Left ventricle myocardium inferior (tissue), 1 donor: Measurements from ENCODE around the gene MICAL2. TPM values are rescaled to one million over a fixed set of nuclear protein-coding genes. Genes with fewer than 3 reads are reported as not detected.

ENCODE experiments used
- DNase-seq: peaks from one replicate; pipeline ENCODE4 v3.0.0-alpha.2; 2020
- H3K27ac ChIP-seq: fragments of 200-600 bp; replicated peaks from 2 replicates; pipeline ENCODE4 v1.8.0; 2021
- H3K27me3 ChIP-seq: fragments of 200-600 bp; 2 replicates; pipeline ENCODE4 v1.8.0; 2021; ENCODE audit warnings: low read depth
- H3K36me3 ChIP-seq: fragments of 200-600 bp; 2 replicates; pipeline ENCODE4 v1.8.0; 2021
- H3K4me1 ChIP-seq: fragments of 200-600 bp; 2 replicates; pipeline ENCODE4 v1.8.0; 2021
- H3K4me3 ChIP-seq: fragments of 200-600 bp; 2 replicates; pipeline ENCODE4 v1.8.0; 2021; ENCODE audit warnings: mild to moderate bottlenecking, moderate library complexity
- H3K9me3 ChIP-seq: fragments of 200-600 bp; replicated peaks from 2 replicates; pipeline ENCODE4 v1.8.0; 2021
- intact Hi-C: fragments of 100-400 bp; cut with micrococcal nuclease; formaldehyde crosslinking; loops from one replicate; pipeline ENCODE4 v1.11.0; 2022
- total RNA-seq: library from RNA; stranded (reverse); fragmentation: NEBNext Ultra II Directional; extraction: Animal tissue kit (Norgen Biotek cat#: 25700); gene quantifications from one replicate; pipeline ENCODE4 v1.2.1, GENCODE V29; 2021
- TF ChIP-seq, protein P1 (sequence below): fragments of 200-600 bp; IDR thresholded peaks from 2 replicates; pipeline ENCODE4 v1.8.0; 2021; ENCODE audit warnings: antibody characterized with exemption, mild to moderate bottlenecking, borderline replicate concordance
- donor health status: DM: no; HTN: yes; CAD: no; lungs with severe emphysema.

MICAL2 gene
- total RNA-seq, 1 donor from 2014 or later = 85.0 TPM

GRCh38 chr11:12240677-12241076, 130.3 kb downstream of the MICAL2 start:
- Histone ChIP-seq H3K9me3 (no peaks in the 10 kb centered on the region), H3K36me3 (peaks cover 29% of the 10 kb centered on the region), H3K4me3 (no peak overlapping the region), H3K27me3 (no peaks in the 10 kb centered on the region), H3K27ac (no peak overlapping the region), H3K4me1 (peaks cover 70% of the 10 kb centered on the region)
- no peak for DNase-seq
- intact Hi-C loops = no loop called here
- TF ChIP-seq, protein P1, sequence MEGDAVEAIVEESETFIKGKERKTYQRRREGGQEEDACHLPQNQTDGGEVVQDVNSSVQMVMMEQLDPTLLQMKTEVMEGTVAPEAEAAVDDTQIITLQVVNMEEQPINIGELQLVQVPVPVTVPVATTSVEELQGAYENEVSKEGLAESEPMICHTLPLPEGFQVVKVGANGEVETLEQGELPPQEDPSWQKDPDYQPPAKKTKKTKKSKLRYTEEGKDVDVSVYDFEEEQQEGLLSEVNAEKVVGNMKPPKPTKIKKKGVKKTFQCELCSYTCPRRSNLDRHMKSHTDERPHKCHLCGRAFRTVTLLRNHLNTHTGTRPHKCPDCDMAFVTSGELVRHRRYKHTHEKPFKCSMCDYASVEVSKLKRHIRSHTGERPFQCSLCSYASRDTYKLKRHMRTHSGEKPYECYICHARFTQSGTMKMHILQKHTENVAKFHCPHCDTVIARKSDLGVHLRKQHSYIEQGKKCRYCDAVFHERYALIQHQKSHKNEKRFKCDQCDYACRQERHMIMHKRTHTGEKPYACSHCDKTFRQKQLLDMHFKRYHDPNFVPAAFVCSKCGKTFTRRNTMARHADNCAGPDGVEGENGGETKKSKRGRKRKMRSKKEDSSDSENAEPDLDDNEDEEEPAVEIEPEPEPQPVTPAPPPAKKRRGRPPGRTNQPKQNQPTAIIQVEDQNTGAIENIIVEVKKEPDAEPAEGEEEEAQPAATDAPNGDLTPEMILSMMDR = no peak

DNA sequence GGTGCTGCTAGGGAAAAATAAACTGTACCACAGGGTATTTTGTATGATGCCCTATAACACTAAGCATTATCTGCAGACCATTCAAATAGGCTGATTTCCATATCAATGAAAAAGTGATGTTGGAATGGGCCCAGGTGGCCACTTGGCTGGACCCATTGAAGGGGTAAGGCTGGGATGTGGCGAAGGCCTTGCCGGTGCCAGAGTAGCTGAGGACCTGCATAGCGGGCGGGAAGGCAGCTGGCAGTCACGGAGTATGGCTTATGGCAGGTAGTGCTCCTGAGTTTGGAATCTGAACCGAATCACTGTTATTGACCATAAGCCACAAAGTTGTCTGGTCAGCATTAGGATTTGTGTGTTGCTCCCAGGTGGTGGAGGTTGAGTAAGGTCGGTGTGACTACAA, 131.0 kb downstream of the MICAL2 start:
- peaks cover 70% of the 10 kb centered on the region for H3K4me1 ChIP-seq
- intact Hi-C loops = no loop called here

GRCh38 chr11:12241971-12242672, 131.7 kb downstream of the MICAL2 start:
- TF ChIP-seq, protein P1 = no peak
- H3K9me3 ChIP-seq = no peaks in the 10 kb centered on the region
- peaks cover 67% of the 10 kb centered on the region for H3K4me1 ChIP-seq

More for the DNA sequence above, 131.0 kb downstream of the MICAL2 start:
- no peak for DNase-seq
- Histone ChIP-seq H3K36me3 (peaks cover 29% of the 10 kb centered on the region), H3K4me3 (no peak overlapping the region), H3K9me3 (no peaks in the 10 kb centered on the region), H3K27me3 (no peaks in the 10 kb centered on the region), H3K27ac (no peak overlapping the region)
- TF ChIP-seq, protein P1 = no peak

GRCh38 chr11:12242966-12243365, 132.6 kb downstream of the MICAL2 start:
- Histone ChIP-seq H3K4me1 (peaks cover 71% of the 10 kb centered on the region), H3K9me3 (no peaks in the 10 kb centered on the region), H3K27me3 (no peaks in the 10 kb centered on the region), H3K36me3 (peaks cover 26% of the 10 kb centered on the region), H3K4me3 (no peak overlapping the region), H3K27ac (peak overlapping the region; percentile 57)
- TF ChIP-seq, protein P1 = no peak
- intact Hi-C loops = no loop called here
- no peak for DNase-seq

More at GRCh38 chr11:12241971-12242672, 131.7 kb downstream of the MICAL2 start:
- intact Hi-C loops = no loop called here
- no peak overlapping the region for H3K27ac ChIP-seq
- no peaks in the 10 kb centered on the region for H3K27me3 ChIP-seq
- no peak overlapping the region for H3K4me3 ChIP-seq
- H3K36me3 ChIP-seq = peaks cover 27% of the 10 kb centered on the region
- no peak for DNase-seq

- peak overlapping the region; percentile 57 for H3K27ac ChIP-seq
- no peaks in the 10 kb centered on the region for H3K27me3 ChIP-seq
- no peak overlapping the region for H3K4me3 ChIP-seq
- DNase-seq = no peak
- peaks cover 26% of the 10 kb centered on the region for H3K36me3 ChIP-seq
- H3K4me1 ChIP-seq = peaks cover 71% of the 10 kb centered on the region
- TF ChIP-seq, protein P1 = no peak
- H3K9me3 ChIP-seq = no peaks in the 10 kb centered on the region
- intact Hi-C loops = no loop called here
Measured at GRCh38 chr11:12243486-12243885, 133.1 kb downstream of the MICAL2 start.
